HG02884 (cell line): ENCODE measurements around the gene SPRYD4.
"Not testable (repeated sequence)": the region's sequence is repeated elsewhere in the genome, so short reads cannot be mapped to it uniquely, and the experiment has no call there.

ENCODE experiments used
- ATAC-seq: cut with Tn5 transposase; IDR thresholded peaks from one replicate; pipeline ENCODE4 v1.9.1; 2021; ENCODE audit warnings: mild to moderate bottlenecking, moderate library complexity; ENCODE audit not compliant: unreplicated experiment

The SPRYD4 gene

GRCh38 chr12:56468216-56469006 lies at the start of gene SPRYD4:
SPRYD4 (plus strand) TSS chr12:56468578; CDS start chr12:56468592, 14 bp downstream.
- peak; percentile 82 for ATAC-seq

- no peak for ATAC-seq
These were observed 48.0 kb upstream of the SPRYD4 start for GRCh38 chr12:56420411-56420810.

GRCh38 chr12:56425193-56425592 lies 43.2 kb upstream of the SPRYD4 start:
- no peak for ATAC-seq

GRCh38 chr12:56425940-56426438 lies 42.4 kb upstream of the SPRYD4 start:
- ATAC-seq, result no peak

- no peak for ATAC-seq
These were observed 37.1 kb upstream of the SPRYD4 start for GRCh38 chr12:56431288-56431687.

- ATAC-seq, result no peak
These were observed 36.5 kb upstream of the SPRYD4 start for GRCh38 chr12:56431850-56432249.

- ATAC-seq, result no peak
These were observed 33.5 kb upstream of the SPRYD4 start for GRCh38 chr12:56434828-56435227.

- ATAC-seq, result no peak
These were observed 30.8 kb upstream of the SPRYD4 start for GRCh38 chr12:56437430-56438176.

- not testable (repeated sequence) for ATAC-seq
These were observed 25.2 kb upstream of the SPRYD4 start for GRCh38 chr12:56443208-56443607.

- ATAC-seq, result peak; percentile 92
These were observed 19.3 kb upstream of the SPRYD4 start, which contains the start of gene TIMELESS for GRCh38 chr12:56448860-56449621. TIMELESS (minus strand) TSS chr12:56449426; CDS start chr12:56434170, 15,256 bp downstream.

- no peak for ATAC-seq
These were observed 18.8 kb upstream of the SPRYD4 start for GRCh38 chr12:56449622-56449984.

- no peak for ATAC-seq
These were observed 18.1 kb upstream of the SPRYD4 start for GRCh38 chr12:56450241-56450640.

- no peak for ATAC-seq
These were observed 17.2 kb upstream of the SPRYD4 start for GRCh38 chr12:56451147-56451546.

GRCh38 chr12:56454557-56454956 lies 13.8 kb upstream of the SPRYD4 start, which contains the start of gene MIP:
MIP (minus strand) TSS chr12:56454657; CDS start chr12:56454613, 44 bp downstream.
- ATAC-seq, result no peak

- ATAC-seq, result no peak
These were observed 10.6 kb upstream of the SPRYD4 start for GRCh38 chr12:56457817-56458216.

GRCh38 chr12:56461235-56462159 lies 6.9 kb upstream of the SPRYD4 start:
- ATAC-seq, result no peak

GRCh38 chr12:56462565-56462964 lies 5.8 kb upstream of the SPRYD4 start:
- no peak for ATAC-seq

GRCh38 chr12:56469007-56469930 lies 891 bp downstream of the SPRYD4 start:
- ATAC-seq, result no peak

- ATAC-seq, result no peak
These were observed 6.0 kb downstream of the SPRYD4 start for GRCh38 chr12:56474389-56474788.
